Measurements from ENCODE around the gene ATP2A3. TPM values are rescaled to one million over a fixed set of nuclear protein-coding genes. Genes with fewer than 3 reads are reported as not detected.

Gene ATP2A3
- total and polyA plus RNA-seq, 8 donors, result 17.8 to 67.7 (median 42.3) TPM

- WGBS, 2 donors, result 71% methylated on average over 4 of the region's 4 CpGs
- no peaks in the 10 kb centered on the region for H3K9me3 ChIP-seq
- TF ChIP-seq CTCF (IDR thresholded peaks at IDR 0.05), result no peak
- no peak for ATAC-seq
- intact Hi-C loops (cut with DNase I), result no loop called here
- no peaks in the 10 kb centered on the region for H3K36me3 ChIP-seq
- no peak for FAIRE-seq
- H3K4me1 ChIP-seq, result peaks cover 18 to 36% (median 23%) of the 10 kb centered on the region in 3 donors
- no peak for DNase-seq
- H3K27ac ChIP-seq, result peak overlapping the region in 1 of 4 donors; percentile 12
- H3K27me3 ChIP-seq, result no peaks in the 10 kb centered on the region
- no peak overlapping the region for H3K4me3 ChIP-seq
These were observed 73.4 kb downstream of the ATP2A3 start for GRCh38 chr17:3890878-3891219.

GRCh38 chr17:3890082-3890877, 74.0 kb downstream of the ATP2A3 start:
- intact Hi-C loops (cut with DNase I), result no loop called here
- H3K27ac ChIP-seq, result peak overlapping the region in 1 of 4 donors; percentile 12
- WGBS, 2 donors, result 77 to 86% methylated on average over 18 to 22 of the region's 22 CpGs
- H3K9me3 ChIP-seq, result no peaks in the 10 kb centered on the region
- FAIRE-seq (no peak), ATAC-seq (peak in 1 of 4 donors; percentile 2), DNase-seq (peak in 1 of 6 donors; percentile 56)
- no peak for TF ChIP-seq CTCF (IDR thresholded peaks at IDR 0.05)
- no peak overlapping the region for H3K4me3 ChIP-seq
- H3K36me3 ChIP-seq, result no peaks in the 10 kb centered on the region
- H3K27me3 ChIP-seq, result no peaks in the 10 kb centered on the region
- H3K4me1 ChIP-seq, result peaks cover 18 to 31% (median 18%) of the 10 kb centered on the region in 3 donors

GRCh38 chr17:3889325-3890012, 74.8 kb downstream of the ATP2A3 start:
- no peak for FAIRE-seq

GRCh38 chr17:3888343-3889171, 75.7 kb downstream of the ATP2A3 start:
- DNase-seq (no peak), FAIRE-seq (no peak), ATAC-seq (peak in 2 of 4 donors; percentile 2 to 17)
- TF ChIP-seq CTCF (IDR thresholded peaks at IDR 0.05), result no peak
- WGBS, 2 donors, result 76 to 79% methylated on average over 47 to 50 of the region's 50 CpGs
- no peaks in the 10 kb centered on the region for H3K36me3 ChIP-seq
- no peaks in the 10 kb centered on the region for H3K9me3 ChIP-seq
- H3K27me3 ChIP-seq, result no peaks in the 10 kb centered on the region
- peak overlapping the region in 2 of 4 donors; percentile 15 to 29 for H3K27ac ChIP-seq
- H3K4me3 ChIP-seq, result no peak overlapping the region
- intact Hi-C loops (cut with DNase I), result no loop called here
- H3K4me1 ChIP-seq, result peaks cover 2 to 15% (median 2%) of the 10 kb centered on the region in 3 donors

More at GRCh38 chr17:3889325-3890012, 74.8 kb downstream of the ATP2A3 start:
- H3K4me3 ChIP-seq, result no peak overlapping the region
- ATAC-seq, result no peak
- no peaks in the 10 kb centered on the region for H3K36me3 ChIP-seq
- intact Hi-C loops (cut with DNase I), result no loop called here
- no peak for TF ChIP-seq CTCF (IDR thresholded peaks at IDR 0.05)
- peaks cover 11 to 25% (median 11%) of the 10 kb centered on the region in 3 donors for H3K4me1 ChIP-seq
- DNase-seq, result no peak
- no peaks in the 10 kb centered on the region for H3K27me3 ChIP-seq
- H3K9me3 ChIP-seq, result no peaks in the 10 kb centered on the region
- peak overlapping the region in 1 of 4 donors; percentile 12 for H3K27ac ChIP-seq
- 85 to 86% methylated on average over 17 of the region's 17 CpGs for WGBS, 2 donors
